Inflammatory macrophage (primary cell): ENCODE results near the gene MYLK.

Source experiments
- DNase-seq, 2 donors: peaks; one replicate each; pipeline ENCODE4 v3.0.0-alpha.2; 2020 to 2022

Gene MYLK

GRCh38 chr3:123767564-123768292, 116.4 kb downstream of the MYLK start:
- no peak for DNase-seq

GRCh38 chr3:123767009-123767372, 117.1 kb downstream of the MYLK start:
- no peak for DNase-seq

GRCh38 chr3:123766193-123767008, 117.7 kb downstream of the MYLK start:
- DNase-seq, result no peak

- DNase-seq, result no peak
Observed at GRCh38 chr3:123765475-123766128, 118.5 kb downstream of the MYLK start.

GRCh38 chr3:123764647-123765046, 119.5 kb downstream of the MYLK start:
- DNase-seq, result peak; percentile 43 to 68

- no peak for DNase-seq
Observed at GRCh38 chr3:123762805-123763204, 121.3 kb downstream of the MYLK start.

- DNase-seq, result no peak
Observed at GRCh38 chr3:123760817-123761216, 123.3 kb downstream of the MYLK start.

- DNase-seq, result peak; percentile 61
Observed at GRCh38 chr3:123759871-123760270, 124.3 kb downstream of the MYLK start.

- no peak for DNase-seq
Observed at GRCh38 chr3:123759311-123759710, 124.8 kb downstream of the MYLK start.

- DNase-seq, result no peak
Observed at GRCh38 chr3:123758081-123758564, 126.0 kb downstream of the MYLK start.

- DNase-seq, result peak; percentile 81 to 93
Observed at GRCh38 chr3:123757281-123757940, 126.7 kb downstream of the MYLK start.

GRCh38 chr3:123755501-123755900, 128.6 kb downstream of the MYLK start:
- no peak for DNase-seq

GRCh38 chr3:123755085-123755484, 129.0 kb downstream of the MYLK start:
- no peak for DNase-seq

- peak; percentile 19 to 23 for DNase-seq
Observed at GRCh38 chr3:123753286-123753685, 130.8 kb downstream of the MYLK start.

GRCh38 chr3:123752228-123752627, 131.9 kb downstream of the MYLK start:
- DNase-seq, result no peak

GRCh38 chr3:123751433-123751832, 132.7 kb downstream of the MYLK start:
- no peak for DNase-seq

GRCh38 chr3:123750659-123751420, 133.3 kb downstream of the MYLK start:
- no peak for DNase-seq

GRCh38 chr3:123750209-123750608, 133.9 kb downstream of the MYLK start:
- DNase-seq, result no peak

GRCh38 chr3:123749711-123750110, 134.4 kb downstream of the MYLK start:
- peak; percentile 56 to 77 for DNase-seq

- DNase-seq, result peak; percentile 7 to 36
Observed at GRCh38 chr3:123745184-123745855, 138.8 kb downstream of the MYLK start.

GRCh38 chr3:123744064-123744463, 140.1 kb downstream of the MYLK start:
- DNase-seq, result no peak
